SK-N-SH treated with all-trans-retinoic acid at 6 μM for 48 hours (cell line): ENCODE data around the gene FMN1.

Experiments used
- ATAC-seq: fragments of 200-7000 bp; cut with Tn5 transposase; 3 replicates; pipeline ENCODE4 v1.9.1; 2020; ENCODE audit warnings: mild to moderate bottlenecking, moderate library complexity
- ARNTL ChIP-seq: fragments of 450-650 bp; formaldehyde crosslinking; IDR thresholded peaks from 2 replicates; pipeline ENCODE4 v1.5.0; 2020; ENCODE audit warnings: low read depth, mild to moderate bottlenecking, moderate library complexity, borderline replicate concordance
- BACH2 ChIP-seq: fragments of 250-450 bp; sonication (Bioruptor Pico); IDR thresholded peaks from 2 replicates; pipeline ENCODE4 v1.9.0; 2021; ENCODE audit warnings: mild to moderate bottlenecking, borderline replicate concordance
- CREB5 ChIP-seq: fragments of 250-450 bp; sonication (Bioruptor Pico); IDR thresholded peaks from 2 replicates; pipeline ENCODE4 v1.5.1; 2020; ENCODE audit warnings: low read depth, mild to moderate bottlenecking, moderate library complexity
- CSDC2 ChIP-seq: fragments of 250-450 bp; sonication (Bioruptor Pico); IDR thresholded peaks from 2 replicates; pipeline ENCODE4 v1.5.0; 2020; ENCODE audit warnings: mild to moderate bottlenecking, moderate library complexity
- GLIS3 ChIP-seq: fragments of 250-450 bp; sonication (Bioruptor Pico); IDR thresholded peaks from 2 replicates; pipeline ENCODE4 v1.5.0; 2020; ENCODE audit warnings: mild to moderate bottlenecking, moderate library complexity
- ISL1 ChIP-seq: fragments of 250-450 bp; sonication (Bioruptor Pico); IDR thresholded peaks from 2 replicates; pipeline ENCODE4 v2.1.2; 2022; ENCODE audit warnings: mild to moderate bottlenecking, moderate library complexity
- OSR1 ChIP-seq: fragments of 250-450 bp; sonication (Bioruptor Pico); IDR thresholded peaks from 2 replicates; pipeline ENCODE4 v1.8.0; 2022; ENCODE audit warnings: moderate library complexity, mild to moderate bottlenecking, inconsistent platforms
- PATZ1 ChIP-seq: fragments of 250-450 bp; sonication (Bioruptor Pico); IDR thresholded peaks from 2 replicates; pipeline ENCODE4 v1.8.0; 2020; ENCODE audit warnings: mild to moderate bottlenecking, moderate library complexity, borderline replicate concordance
- PPARA ChIP-seq: fragments of 250-450 bp; sonication (Bioruptor Pico); IDR thresholded peaks from 2 replicates; pipeline ENCODE4 v1.5.0; 2020; ENCODE audit warnings: mild to moderate bottlenecking, borderline replicate concordance
- RARB ChIP-seq: fragments of 250-450 bp; sonication (Bioruptor Pico); IDR thresholded peaks from 2 replicates; pipeline ENCODE4 v1.8.0; 2021; ENCODE audit warnings: mild to moderate bottlenecking, moderate library complexity
- SNAI2 ChIP-seq: fragments of 250-450 bp; sonication (Bioruptor Pico); IDR thresholded peaks from 2 replicates; pipeline ENCODE4 v1.5.0; 2020; ENCODE audit warnings: mild to moderate bottlenecking, moderate library complexity
- TCF4 ChIP-seq: fragments of 250-450 bp; sonication (Bioruptor Pico); IDR thresholded peaks from 2 replicates; pipeline ENCODE4 v1.8.0; 2021; ENCODE audit warnings: mild to moderate bottlenecking, moderate library complexity, borderline replicate concordance
- TOX ChIP-seq: fragments of 250-450 bp; sonication (Bioruptor Pico); IDR thresholded peaks from 2 replicates; pipeline ENCODE4 v1.8.0; 2021; ENCODE audit warnings: mild to moderate bottlenecking, moderate library complexity, borderline replicate concordance
- ZC3H10 ChIP-seq: fragments of 250-450 bp; sonication (Bioruptor Pico); IDR thresholded peaks from 2 replicates; pipeline ENCODE4 v1.5.1; 2021; ENCODE audit warnings: mild to moderate bottlenecking, moderate library complexity
- ZFP3 ChIP-seq: fragments of 250-450 bp; sonication (Bioruptor Pico); IDR thresholded peaks from 2 replicates; pipeline ENCODE4 v1.5.0; 2020; ENCODE audit warnings: mild to moderate bottlenecking, moderate library complexity
- ZFP30 ChIP-seq: fragments of 450-650 bp; formaldehyde crosslinking; IDR thresholded peaks from 2 replicates; pipeline ENCODE4 v1.5.0; 2022; ENCODE audit warnings: mild to moderate bottlenecking, moderate library complexity
- ZNF565 ChIP-seq: fragments of 450-650 bp; formaldehyde crosslinking; conservative IDR thresholded peaks from 2 replicates; pipeline ENCODE4 v1.5.0; 2020; ENCODE audit warnings: low read depth, mild to moderate bottlenecking, moderate library complexity
- ZNF8 ChIP-seq: fragments of 450-650 bp; formaldehyde crosslinking; IDR thresholded peaks from 2 replicates; pipeline ENCODE4 v1.5.0; 2020; ENCODE audit warnings: mild to moderate bottlenecking, moderate library complexity
- TF ChIP-seq, protein P1 (sequence below): fragments of 250-450 bp; sonication (Bioruptor Pico); IDR thresholded peaks from 2 replicates; pipeline ENCODE4 v1.5.0; 2020; ENCODE audit warnings: mild to moderate bottlenecking, moderate library complexity
- TF ChIP-seq, protein P2 (sequence below): fragments of 250-450 bp; sonication (Bioruptor Pico); IDR thresholded peaks from 2 replicates; pipeline ENCODE4 v1.8.0; 2021; ENCODE audit warnings: low read depth, mild to moderate bottlenecking, moderate library complexity, borderline replicate concordance
- TF ChIP-seq, protein P3 (sequence below): fragments of 250-450 bp; sonication (Bioruptor Pico); IDR thresholded peaks from 2 replicates; pipeline ENCODE4 v1.5.1; 2021; ENCODE audit warnings: mild to moderate bottlenecking, moderate library complexity

Gene FMN1

DNA sequence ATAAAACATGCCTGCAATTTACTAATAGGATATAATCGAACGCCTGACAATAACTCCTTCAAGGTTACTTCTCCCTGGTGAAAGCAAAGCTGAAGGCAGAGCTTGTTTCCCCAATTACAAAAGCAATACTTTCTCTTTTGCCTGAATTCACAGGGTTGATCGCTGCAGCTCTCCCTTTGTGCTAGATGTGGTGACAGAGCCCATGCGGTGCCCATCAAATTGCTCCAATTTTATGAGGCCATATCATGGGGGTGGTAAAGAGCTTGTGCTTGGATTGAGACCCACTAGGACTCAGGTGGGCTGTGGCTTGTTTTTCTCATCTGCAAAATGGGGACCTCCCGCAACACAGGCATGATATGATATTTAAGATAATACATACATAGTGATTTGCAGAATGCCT is 333.3 kb downstream of the FMN1 start:
- TF ChIP-seq, protein P1, sequence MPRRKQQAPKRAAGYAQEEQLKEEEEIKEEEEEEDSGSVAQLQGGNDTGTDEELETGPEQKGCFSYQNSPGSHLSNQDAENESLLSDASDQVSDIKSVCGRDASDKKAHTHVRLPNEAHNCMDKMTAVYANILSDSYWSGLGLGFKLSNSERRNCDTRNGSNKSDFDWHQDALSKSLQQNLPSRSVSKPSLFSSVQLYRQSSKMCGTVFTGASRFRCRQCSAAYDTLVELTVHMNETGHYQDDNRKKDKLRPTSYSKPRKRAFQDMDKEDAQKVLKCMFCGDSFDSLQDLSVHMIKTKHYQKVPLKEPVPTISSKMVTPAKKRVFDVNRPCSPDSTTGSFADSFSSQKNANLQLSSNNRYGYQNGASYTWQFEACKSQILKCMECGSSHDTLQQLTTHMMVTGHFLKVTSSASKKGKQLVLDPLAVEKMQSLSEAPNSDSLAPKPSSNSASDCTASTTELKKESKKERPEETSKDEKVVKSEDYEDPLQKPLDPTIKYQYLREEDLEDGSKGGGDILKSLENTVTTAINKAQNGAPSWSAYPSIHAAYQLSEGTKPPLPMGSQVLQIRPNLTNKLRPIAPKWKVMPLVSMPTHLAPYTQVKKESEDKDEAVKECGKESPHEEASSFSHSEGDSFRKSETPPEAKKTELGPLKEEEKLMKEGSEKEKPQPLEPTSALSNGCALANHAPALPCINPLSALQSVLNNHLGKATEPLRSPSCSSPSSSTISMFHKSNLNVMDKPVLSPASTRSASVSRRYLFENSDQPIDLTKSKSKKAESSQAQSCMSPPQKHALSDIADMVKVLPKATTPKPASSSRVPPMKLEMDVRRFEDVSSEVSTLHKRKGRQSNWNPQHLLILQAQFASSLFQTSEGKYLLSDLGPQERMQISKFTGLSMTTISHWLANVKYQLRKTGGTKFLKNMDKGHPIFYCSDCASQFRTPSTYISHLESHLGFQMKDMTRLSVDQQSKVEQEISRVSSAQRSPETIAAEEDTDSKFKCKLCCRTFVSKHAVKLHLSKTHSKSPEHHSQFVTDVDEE (CRISPR knock-in tag): no peak
- TF ChIP-seq CSDC2 (no peak), ZNF8 (CRISPR knock-in tag) (no peak), SNAI2 (CRISPR knock-in tag) (no peak), ZNF565 (CRISPR knock-in tag) (no peak), CREB5 (CRISPR knock-in tag) (no peak), PPARA (CRISPR knock-in tag) (no peak), ISL1 (CRISPR knock-in tag) (no peak), OSR1 (no peak), TCF4 (CRISPR knock-in tag) (no peak), BACH2 (no peak), RARB (CRISPR knock-in tag) (no peak), TOX (no peak), ZFP3 (CRISPR knock-in tag) (no peak)
- TF ChIP-seq, protein P2, sequence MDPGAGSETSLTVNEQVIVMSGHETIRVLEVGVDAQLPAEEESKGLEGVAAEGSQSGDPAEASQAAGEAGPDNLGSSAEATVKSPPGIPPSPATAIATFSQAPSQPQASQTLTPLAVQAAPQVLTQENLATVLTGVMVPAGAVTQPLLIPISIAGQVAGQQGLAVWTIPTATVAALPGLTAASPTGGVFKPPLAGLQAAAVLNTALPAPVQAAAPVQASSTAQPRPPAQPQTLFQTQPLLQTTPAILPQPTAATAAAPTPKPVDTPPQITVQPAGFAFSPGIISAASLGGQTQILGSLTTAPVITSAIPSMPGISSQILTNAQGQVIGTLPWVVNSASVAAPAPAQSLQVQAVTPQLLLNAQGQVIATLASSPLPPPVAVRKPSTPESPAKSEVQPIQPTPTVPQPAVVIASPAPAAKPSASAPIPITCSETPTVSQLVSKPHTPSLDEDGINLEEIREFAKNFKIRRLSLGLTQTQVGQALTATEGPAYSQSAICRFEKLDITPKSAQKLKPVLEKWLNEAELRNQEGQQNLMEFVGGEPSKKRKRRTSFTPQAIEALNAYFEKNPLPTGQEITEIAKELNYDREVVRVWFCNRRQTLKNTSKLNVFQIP (CRISPR knock-in tag): no peak
- ATAC-seq: no peak

DNA sequence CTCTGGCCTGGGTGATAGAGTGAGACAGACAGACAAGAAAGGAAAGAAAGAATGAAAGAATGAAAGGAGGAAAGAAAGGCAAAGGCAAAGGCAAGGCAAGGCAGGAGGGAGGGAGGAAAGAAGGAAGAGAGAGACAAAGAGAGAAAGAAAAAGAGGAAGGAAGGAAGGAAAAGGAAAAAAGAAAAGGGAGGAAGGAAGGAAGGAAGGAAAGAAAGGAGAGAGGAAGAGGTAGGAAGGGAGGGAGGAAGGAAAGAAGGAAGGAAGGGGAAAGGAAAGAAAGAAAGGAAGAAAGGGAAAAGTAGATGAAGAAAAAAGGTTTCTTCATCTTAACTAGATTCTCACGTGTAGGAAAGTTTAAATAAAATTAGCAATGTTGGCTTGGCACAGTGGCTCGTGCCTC is 334.5 kb downstream of the FMN1 start:
- TF ChIP-seq, protein P2 (CRISPR knock-in tag): no peak
- no peak for TF ChIP-seq OSR1
- no peak for TF ChIP-seq GLIS3 (CRISPR knock-in tag)
- no peak for TF ChIP-seq ZNF8 (CRISPR knock-in tag)
- TF ChIP-seq BACH2: no peak
- TF ChIP-seq RARB (CRISPR knock-in tag): no peak
- no peak for TF ChIP-seq TCF4 (CRISPR knock-in tag)
- TF ChIP-seq ZFP3 (CRISPR knock-in tag): no peak
- TF ChIP-seq, protein P3, sequence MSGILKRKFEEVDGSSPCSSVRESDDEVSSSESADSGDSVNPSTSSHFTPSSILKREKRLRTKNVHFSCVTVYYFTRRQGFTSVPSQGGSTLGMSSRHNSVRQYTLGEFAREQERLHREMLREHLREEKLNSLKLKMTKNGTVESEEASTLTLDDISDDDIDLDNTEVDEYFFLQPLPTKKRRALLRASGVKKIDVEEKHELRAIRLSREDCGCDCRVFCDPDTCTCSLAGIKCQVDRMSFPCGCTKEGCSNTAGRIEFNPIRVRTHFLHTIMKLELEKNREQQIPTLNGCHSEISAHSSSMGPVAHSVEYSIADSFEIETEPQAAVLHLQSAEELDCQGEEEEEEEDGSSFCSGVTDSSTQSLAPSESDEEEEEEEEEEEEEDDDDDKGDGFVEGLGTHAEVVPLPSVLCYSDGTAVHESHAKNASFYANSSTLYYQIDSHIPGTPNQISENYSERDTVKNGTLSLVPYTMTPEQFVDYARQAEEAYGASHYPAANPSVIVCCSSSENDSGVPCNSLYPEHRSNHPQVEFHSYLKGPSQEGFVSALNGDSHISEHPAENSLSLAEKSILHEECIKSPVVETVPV (CRISPR knock-in tag): no peak
- no peak for TF ChIP-seq ISL1 (CRISPR knock-in tag)
- no peak for TF ChIP-seq PATZ1

DNA sequence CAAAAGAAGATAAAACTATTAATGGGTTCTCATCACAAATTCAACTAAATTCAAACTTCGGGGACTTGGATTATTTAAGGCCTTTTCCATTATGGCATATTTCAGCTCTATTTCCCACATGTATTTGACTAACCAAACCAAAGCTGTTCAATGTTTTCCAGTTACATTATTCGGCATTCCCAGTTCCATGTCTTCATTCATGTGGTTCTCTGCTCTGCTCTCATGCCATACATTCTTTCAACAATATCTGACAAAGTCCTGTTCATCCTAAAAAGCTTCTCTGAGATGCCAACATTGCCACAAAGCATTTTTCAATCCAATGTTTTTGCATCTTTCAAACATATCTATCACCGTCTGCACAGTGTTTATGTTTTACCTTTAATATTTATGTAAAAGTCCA is 335.3 kb downstream of the FMN1 start:
- ATAC-seq: no peak
- TF ChIP-seq RARB (CRISPR knock-in tag) (no peak), ZC3H10 (CRISPR knock-in tag) (no peak), TOX (no peak), ARNTL (CRISPR knock-in tag) (no peak), ZFP30 (no peak), OSR1 (no peak), CSDC2 (no peak), TCF4 (CRISPR knock-in tag) (no peak), SNAI2 (CRISPR knock-in tag) (no peak), ISL1 (CRISPR knock-in tag) (no peak), ZNF565 (CRISPR knock-in tag) (no peak), CREB5 (CRISPR knock-in tag) (no peak), PATZ1 (no peak)
- TF ChIP-seq, protein P3 (CRISPR knock-in tag): no peak

More for the DNA sequence above, 334.5 kb downstream of the FMN1 start:
- ATAC-seq: no peak
